Raji (cell line): ENCODE measurements around the gene LDHD.

Source experiments
- POLR2A ChIP-seq: IDR thresholded peaks from 2 replicates; pipeline ENCODE4 v1.6.1; 2011; ENCODE audit warnings: low read depth, low read length, control low read depth; ENCODE audit not compliant: insufficient read depth

LDHD gene

GRCh38 chr16:75079346-75079926 lies 37.1 kb downstream of the LDHD start:
- TF ChIP-seq POLR2A: no peak

GRCh38 chr16:75078886-75079285 lies 37.7 kb downstream of the LDHD start:
- TF ChIP-seq POLR2A: no peak

- TF ChIP-seq POLR2A: no peak
Measured at GRCh38 chr16:75075688-75076268, 40.8 kb downstream of the LDHD start.

- 0 out of 2 replicates have a peak, but pooled peaks have one; percentile 20 for TF ChIP-seq POLR2A
Measured at GRCh38 chr16:75074920-75075687, 41.5 kb downstream of the LDHD start.

GRCh38 chr16:75074304-75074793 lies 42.2 kb downstream of the LDHD start:
- no peak for TF ChIP-seq POLR2A

GRCh38 chr16:75073545-75074303 lies 42.9 kb downstream of the LDHD start:
- no peak for TF ChIP-seq POLR2A

GRCh38 chr16:75072239-75072947 lies 44.2 kb downstream of the LDHD start:
- TF ChIP-seq POLR2A: no peak

GRCh38 chr16:75071621-75072020 lies 45.0 kb downstream of the LDHD start:
- TF ChIP-seq POLR2A: no peak

- TF ChIP-seq POLR2A: no peak
Measured at GRCh38 chr16:75070012-75070841, 46.4 kb downstream of the LDHD start.

- no peak for TF ChIP-seq POLR2A
Measured at GRCh38 chr16:75068085-75069031, 48.2 kb downstream of the LDHD start.

- TF ChIP-seq POLR2A: no peak
Measured at GRCh38 chr16:75066861-75067447, 49.6 kb downstream of the LDHD start.

GRCh38 chr16:75065521-75066149 lies 50.9 kb downstream of the LDHD start:
- TF ChIP-seq POLR2A: no peak
